Left lung (tissue), 10 donors: Measurements from ENCODE around the gene C14orf132. TPM values are rescaled to one million over a fixed set of nuclear protein-coding genes. Genes with fewer than 3 reads are reported as not detected.

Source experiments
- ATAC-seq: fragments of 200-7000 bp; cut with Tn5 transposase; one replicate; pipeline ENCODE4 v1.9.1; 2020; ENCODE audit warnings: moderate library complexity
- DNase-seq, 4 donors: peaks; one replicate each; pipeline ENCODE4 v3.0.0-alpha.2; 2013 to 2020
- H3K27ac ChIP-seq, 2 donors: fragments of 200-600 bp; sonication (generic) in 1 of 2; one replicate each; pipeline versions ENCODE4 v1.5.0 to v1.8.0; 2020 to 2021
- H3K27me3 ChIP-seq, 2 donors: fragments of 200-600 bp; sonication (generic) in 1 of 2; one replicate each; pipeline versions ENCODE4 v1.5.0 to v1.8.0; 2020 to 2021
- H3K36me3 ChIP-seq, 2 donors: fragments of 200-600 bp; sonication (generic) in 1 of 2; one replicate each; pipeline versions ENCODE4 v1.5.0 to v1.8.0; 2020 to 2021
- H3K4me1 ChIP-seq, 2 donors: fragments of 200-600 bp; one replicate each; pipeline ENCODE4 v1.8.0; 2021
- H3K4me3 ChIP-seq, 2 donors: fragments of 200-600 bp; sonication (generic) in 1 of 2; one replicate each; pipeline versions ENCODE4 v1.5.0 to v1.8.0; 2020 to 2021; ENCODE audit warnings: mild to moderate bottlenecking in 1 of 2
- H3K9me3 ChIP-seq, 2 donors: fragments of 200-600 bp; sonication (generic) in 1 of 2; one replicate each; pipeline versions ENCODE4 v1.5.0 to v1.8.0; 2020 to 2021
- CTCF ChIP-seq, 2 donors: fragments of 200-600 bp; sonication (generic) in 1 of 2; IDR thresholded peaks; one replicate each; pipeline versions ENCODE4 v1.5.0 to v1.8.0; 2021; ENCODE audit warnings: antibody characterized with exemption in 2 of 2
- intact Hi-C, 2 donors: fragments of 100-400 bp; cut with DNase I; formaldehyde crosslinking; loops; one replicate each; pipeline versions ENCODE4 v1.11.2 to v1.14.2; 2022
- polyA plus RNA-seq, 6 donors: library from polyadenylated mRNA; unstranded; fragments of 120-200 nt; gene quantifications; one replicate each; pipeline ENCODE4 v1.2.1, GENCODE V29; 2013; ENCODE audit not compliant: insufficient read length in 6 of 6
- total RNA-seq, 2 donors: library from RNA; stranded (reverse); fragmentation: NEBNext Ultra II Directional; extraction: Animal tissue kit (Norgen Biotek cat#: 25700); gene quantifications; one replicate each; pipeline ENCODE4 v1.2.1, GENCODE V29; 2021
- donor health status: DM: no; HTN: yes; CAD: no.
- donor health status: DM: no; HTN: no; CAD: no.

Gene C14orf132
- total and polyA plus RNA-seq, 8 donors, result 23.2 to 87.8 (median 34.0) TPM

- H3K4me1 ChIP-seq, result peaks cover 0 to 8% of the 10 kb centered on the region in 2 donors
- no peaks in the 10 kb centered on the region for H3K27me3 ChIP-seq
- no peaks in the 10 kb centered on the region for H3K9me3 ChIP-seq
- peak; percentile 85 for ATAC-seq
- H3K4me3 ChIP-seq, result no peak overlapping the region
- peak overlapping the region; percentile 18 to 34 for H3K27ac ChIP-seq
- intact Hi-C loops, result no loop called here
- peak in 2 of 4 donors; percentile 47 to 73 for DNase-seq
- no peaks in the 10 kb centered on the region for H3K36me3 ChIP-seq
- no peak for TF ChIP-seq CTCF (IDR thresholded peaks at IDR 0.05)
Measured at GRCh38 chr14:96030108-96030760, 8.9 kb upstream of the C14orf132 start.

- Histone ChIP-seq H3K36me3 (no peaks in the 10 kb centered on the region), H3K4me3 (no peak overlapping the region), H3K27me3 (no peaks in the 10 kb centered on the region), H3K4me1 (peaks cover 0 to 8% of the 10 kb centered on the region in 2 donors), H3K9me3 (no peaks in the 10 kb centered on the region), H3K27ac (no peak overlapping the region)
- no peak for ATAC-seq
- TF ChIP-seq CTCF (IDR thresholded peaks at IDR 0.05), result no peak
- intact Hi-C loops, result no loop called here
- no peak for DNase-seq
Measured at GRCh38 chr14:96031691-96032090, 7.5 kb upstream of the C14orf132 start.

- H3K27me3 ChIP-seq, result peaks cover 0 to 33% of the 10 kb centered on the region in 2 donors
- no peak overlapping the region for H3K27ac ChIP-seq
- H3K4me3 ChIP-seq, result no peak overlapping the region
- ATAC-seq (no peak), DNase-seq (no peak)
- intact Hi-C loops, result no loop called here
- H3K36me3 ChIP-seq, result no peaks in the 10 kb centered on the region
- H3K4me1 ChIP-seq, result peaks cover 6 to 9% of the 10 kb centered on the region in 2 donors
- no peaks in the 10 kb centered on the region for H3K9me3 ChIP-seq
- no peak for TF ChIP-seq CTCF (IDR thresholded peaks at IDR 0.05)
Measured at GRCh38 chr14:96035456-96035855, 3.7 kb upstream of the C14orf132 start.

- H3K4me1 ChIP-seq, result peaks cover 11 to 16% of the 10 kb centered on the region in 2 donors
- TF ChIP-seq CTCF (IDR thresholded peaks at IDR 0.05), result no peak
- intact Hi-C loops, result no loop called here
- no peaks in the 10 kb centered on the region for H3K9me3 ChIP-seq
- H3K4me3 ChIP-seq, result no peak overlapping the region
- no peaks in the 10 kb centered on the region for H3K36me3 ChIP-seq
- H3K27me3 ChIP-seq, result peaks cover 0 to 48% of the 10 kb centered on the region in 2 donors
- H3K27ac ChIP-seq, result no peak overlapping the region
- DNase-seq, result peak in 1 of 4 donors; percentile 74
- peak; percentile 71 for ATAC-seq
Measured at GRCh38 chr14:96037891-96038557, 1.1 kb upstream of the C14orf132 start.

- peaks cover 11 to 16% of the 10 kb centered on the region in 2 donors for H3K4me1 ChIP-seq
- intact Hi-C loops, result no loop called here
Measured at GRCh38 chr14:96038558-96038919, 623 bp upstream of the C14orf132 start.

More at GRCh38 chr14:96038558-96038919, 623 bp upstream of the C14orf132 start:
- Histone ChIP-seq H3K4me3 (peak overlapping the region in 1 of 2 donors; percentile 56), H3K27ac (peak overlapping the region; percentile 24 to 33), H3K36me3 (no peaks in the 10 kb centered on the region), H3K9me3 (no peaks in the 10 kb centered on the region), H3K27me3 (peaks cover 0 to 48% of the 10 kb centered on the region in 2 donors)
- DNase-seq (no peak), ATAC-seq (peak; percentile 21)
- TF ChIP-seq CTCF (IDR thresholded peaks at IDR 0.05), result no peak
